Measurements from ENCODE around the gene KCNK10. TPM values are rescaled to one million over a fixed set of nuclear protein-coding genes. Genes with fewer than 3 reads are reported as not detected.

Gene KCNK10
- total and polyA plus RNA-seq, 10 of the 15 experiments (the other 5 are each of a cell fraction or from before 2014, with no cell fraction given), result 0.01 to 0.06 (median 0.02) TPM; not detected in 7

- H3K27me3 ChIP-seq (replicated peaks in 1 of 2; ENCODE audit: control insufficient read depth in 2 of 2, insufficient read depth in 2 of 2, low read length in 1 of 2), result no peaks in the 10 kb centered on the region; a peak in 1 of 4 replicates
- DNase-seq (ENCODE audit: low read depth, low spot score) (no peak), ATAC-seq (no peak), FAIRE-seq (no peak)
- no peaks in the 10 kb centered on the region for H3K9me3 ChIP-seq (replicated peaks; ENCODE audit: control insufficient read depth, insufficient read depth, low read length)
- no peak overlapping the region for H2AFZ ChIP-seq (ENCODE audit: control insufficient read depth, low read depth, low read length)
- WGBS (ENCODE audit: insufficient coverage, insufficient replicate concordance, low lambda C conversion rate, missing lambda C conversion rate), result 22% methylated on average over 3 of the region's 3 CpGs
- no peaks in the 10 kb centered on the region for H3K79me2 ChIP-seq (ENCODE audit: control insufficient read depth, insufficient read depth, low read length)
- H3K27ac ChIP-seq (ENCODE audit: control insufficient read depth, insufficient read depth), result no peak overlapping the region
- no peaks in the 10 kb centered on the region for H4K20me1 ChIP-seq (ENCODE audit: control insufficient read depth, insufficient read depth)
- POLR2A ChIA-PET, result no interaction called here
- no TSS peak for BruUV-seq (replicated peaks)
- no peak overlapping the region for H3K4me2 ChIP-seq (ENCODE audit: control insufficient read depth, insufficient read depth)
- TF ChIP-seq, protein P1, sequence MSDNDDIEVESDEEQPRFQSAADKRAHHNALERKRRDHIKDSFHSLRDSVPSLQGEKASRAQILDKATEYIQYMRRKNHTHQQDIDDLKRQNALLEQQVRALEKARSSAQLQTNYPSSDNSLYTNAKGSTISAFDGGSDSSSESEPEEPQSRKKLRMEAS (IDR thresholded peaks at IDR 0.05; ENCODE audit: low read depth, low read length), result no peak
- TF ChIP-seq BCL11A (IDR thresholded peaks at IDR 0.05; ENCODE audit: low read depth, low read length) (no peak), RCOR1 (conservative IDR thresholded peaks at IDR 0.05; ENCODE audit: low read depth, low read length) (no peak), RELB (IDR thresholded peaks at IDR 0.05; ENCODE audit: low read depth) (no peak), SIN3A (IDR thresholded peaks at IDR 0.05; ENCODE audit: low read depth, low read length) (no peak), HDGF (IDR thresholded peaks at IDR 0.05) (no peak), HCFC1 (IDR thresholded peaks at IDR 0.05; ENCODE audit: low read length) (no peak)
- H3K4me1 ChIP-seq (ENCODE audit: control insufficient read depth, insufficient read depth, low read length), result no peaks in the 10 kb centered on the region
- no peaks in the 10 kb centered on the region for H3K36me3 ChIP-seq (ENCODE audit: control insufficient read depth in 2 of 2, insufficient read depth in 2 of 2, low read length in 1 of 2)
- RAD21 ChIA-PET (ENCODE audit: unreplicated experiment), result no interaction called here
- SMC1A ChIA-PET (ENCODE audit: uncharacterized antibody, unreplicated experiment), result no interaction called here
- no peak overlapping the region for H3K9ac ChIP-seq (ENCODE audit: control insufficient read depth, insufficient read depth, low read length)
- in situ Hi-C loops (cut with MboI), result no loop called here
- CTCF ChIA-PET, result no interaction called here
- H3K4me3 ChIP-seq, result no peak overlapping the region
- intact Hi-C loops (cut with micrococcal nuclease; ENCODE audit: unreplicated experiment), result no loop called here
Measured at GRCh38 chr14:88289996-88290395, 33.1 kb downstream of the KCNK10 start.

- no peaks in the 10 kb centered on the region for H3K9me3 ChIP-seq (replicated peaks; ENCODE audit: control insufficient read depth, insufficient read depth, low read length)
- intact Hi-C loops (cut with micrococcal nuclease; ENCODE audit: unreplicated experiment) (no loop called here), in situ Hi-C loops (cut with MboI) (no loop called here)
- FAIRE-seq (no peak), DNase-seq (ENCODE audit: low read depth, low spot score) (no peak), ATAC-seq (no peak)
- H3K27ac ChIP-seq (ENCODE audit: control insufficient read depth, insufficient read depth), result no peak overlapping the region
- RAD21 ChIA-PET (ENCODE audit: unreplicated experiment), result no interaction called here
- H3K79me2 ChIP-seq (ENCODE audit: control insufficient read depth, insufficient read depth, low read length), result no peaks in the 10 kb centered on the region
- H3K4me1 ChIP-seq (ENCODE audit: control insufficient read depth, insufficient read depth, low read length), result no peaks in the 10 kb centered on the region
- no peaks in the 10 kb centered on the region for H4K20me1 ChIP-seq (ENCODE audit: control insufficient read depth, insufficient read depth)
- H3K4me2 ChIP-seq (ENCODE audit: control insufficient read depth, insufficient read depth), result no peak overlapping the region
- no TSS peak for BruUV-seq (replicated peaks)
- POLR2A ChIA-PET, result no interaction called here
- no peak overlapping the region for H3K4me3 ChIP-seq
- CTCF ChIA-PET, result no interaction called here
- no peaks in the 10 kb centered on the region; a peak in 1 of 4 replicates for H3K27me3 ChIP-seq (replicated peaks in 1 of 2; ENCODE audit: control insufficient read depth in 2 of 2, insufficient read depth in 2 of 2, low read length in 1 of 2)
- no peak for TF ChIP-seq NFXL1 (IDR thresholded peaks at IDR 0.05; ENCODE audit: borderline replicate concordance)
- no peak for TF ChIP-seq MEF2B (IDR thresholded peaks at IDR 0.05; ENCODE audit: partially characterized antibody, poor library complexity, severe bottlenecking)
- no peak for TF ChIP-seq NR2C2 (IDR thresholded peaks at IDR 0.05; ENCODE audit: borderline replicate concordance, control insufficient read depth, insufficient read length, low read depth)
- no peak for TF ChIP-seq RAD21 (IDR thresholded peaks at IDR 0.05; ENCODE audit: insufficient read depth, low read depth, low read length)
- TF ChIP-seq CBFB (IDR thresholded peaks at IDR 0.05; ENCODE audit: low read depth), result no peak
- TF ChIP-seq HCFC1 (IDR thresholded peaks at IDR 0.05; ENCODE audit: low read length), result no peak
- SMC1A ChIA-PET (ENCODE audit: uncharacterized antibody, unreplicated experiment), result no interaction called here
- no peak overlapping the region for H3K9ac ChIP-seq (ENCODE audit: control insufficient read depth, insufficient read depth, low read length)
- no peaks in the 10 kb centered on the region for H3K36me3 ChIP-seq (ENCODE audit: control insufficient read depth in 2 of 2, insufficient read depth in 2 of 2, low read length in 1 of 2)
- H2AFZ ChIP-seq (ENCODE audit: control insufficient read depth, low read depth, low read length), result no peak overlapping the region
Measured at GRCh38 chr14:88289234-88289633, 33.8 kb downstream of the KCNK10 start.
